HG03025 (cell line): ENCODE data around the gene RBM47.
"Not testable (repeated sequence)": the region's sequence is repeated elsewhere in the genome, so short reads cannot be mapped to it uniquely, and the experiment has no call there.

ENCODE experiments used
- ATAC-seq: cut with Tn5 transposase; IDR thresholded peaks from one replicate; pipeline ENCODE4 v1.9.1; 2021; ENCODE audit warnings: mild to moderate bottlenecking, moderate library complexity; ENCODE audit not compliant: unreplicated experiment, low FRiP score

RBM47 gene

GRCh38 chr4:40458109-40458508 is 171.6 kb downstream of the RBM47 start:
- no peak for ATAC-seq

GRCh38 chr4:40455340-40455902 is 174.2 kb downstream of the RBM47 start:
- no peak for ATAC-seq

GRCh38 chr4:40454816-40455215 is 174.8 kb downstream of the RBM47 start:
- no peak for ATAC-seq

- ATAC-seq: no peak
These were observed 175.8 kb downstream of the RBM47 start for GRCh38 chr4:40453912-40454311.

- ATAC-seq: no peak
These were observed 180.8 kb downstream of the RBM47 start for GRCh38 chr4:40448875-40449274.

- ATAC-seq: no peak
These were observed 182.8 kb downstream of the RBM47 start for GRCh38 chr4:40446839-40447238.

- not testable (repeated sequence) for ATAC-seq
These were observed 183.4 kb downstream of the RBM47 start for GRCh38 chr4:40446261-40446750.

- ATAC-seq: no peak
These were observed 184.0 kb downstream of the RBM47 start for GRCh38 chr4:40445671-40446070.

- no peak for ATAC-seq
These were observed 188.2 kb downstream of the RBM47 start for GRCh38 chr4:40441430-40441829.

- ATAC-seq: no peak
These were observed 190.1 kb downstream of the RBM47 start for GRCh38 chr4:40439519-40439918.

- ATAC-seq: no peak
These were observed 191.2 kb downstream of the RBM47 start for GRCh38 chr4:40438384-40439026.

GRCh38 chr4:40437741-40438383 is 191.8 kb downstream of the RBM47 start:
- ATAC-seq: no peak

- ATAC-seq: not testable (repeated sequence)
These were observed 194.4 kb downstream of the RBM47 start for GRCh38 chr4:40435306-40435705.

GRCh38 chr4:40434126-40434687 is 195.5 kb downstream of the RBM47 start:
- ATAC-seq: no peak

- ATAC-seq: no peak
These were observed 197.2 kb downstream of the RBM47 start for GRCh38 chr4:40432504-40432903.

- not testable (repeated sequence) for ATAC-seq
These were observed 201.8 kb downstream of the RBM47 start for GRCh38 chr4:40427871-40428270.

- ATAC-seq: no peak
These were observed 202.5 kb downstream of the RBM47 start for GRCh38 chr4:40427128-40427527.

GRCh38 chr4:40425799-40426574 is 203.7 kb downstream of the RBM47 start:
- ATAC-seq: no peak

- no peak for ATAC-seq
These were observed 205.9 kb downstream of the RBM47 start for GRCh38 chr4:40423735-40424134.

- no peak for ATAC-seq
These were observed 207.6 kb downstream of the RBM47 start for GRCh38 chr4:40421839-40422708.
